ENCODE data around the gene SMG1. TPM values are rescaled to one million over a fixed set of nuclear protein-coding genes. Genes with fewer than 3 reads are reported as not detected.
"Not testable (repeated sequence)": the region's sequence is repeated elsewhere in the genome, so short reads cannot be mapped to it uniquely, and the experiment has no call there.

SMG1 gene
- total RNA-seq, 2 donors from 2014 or later, result 100 to 113 TPM

DNA sequence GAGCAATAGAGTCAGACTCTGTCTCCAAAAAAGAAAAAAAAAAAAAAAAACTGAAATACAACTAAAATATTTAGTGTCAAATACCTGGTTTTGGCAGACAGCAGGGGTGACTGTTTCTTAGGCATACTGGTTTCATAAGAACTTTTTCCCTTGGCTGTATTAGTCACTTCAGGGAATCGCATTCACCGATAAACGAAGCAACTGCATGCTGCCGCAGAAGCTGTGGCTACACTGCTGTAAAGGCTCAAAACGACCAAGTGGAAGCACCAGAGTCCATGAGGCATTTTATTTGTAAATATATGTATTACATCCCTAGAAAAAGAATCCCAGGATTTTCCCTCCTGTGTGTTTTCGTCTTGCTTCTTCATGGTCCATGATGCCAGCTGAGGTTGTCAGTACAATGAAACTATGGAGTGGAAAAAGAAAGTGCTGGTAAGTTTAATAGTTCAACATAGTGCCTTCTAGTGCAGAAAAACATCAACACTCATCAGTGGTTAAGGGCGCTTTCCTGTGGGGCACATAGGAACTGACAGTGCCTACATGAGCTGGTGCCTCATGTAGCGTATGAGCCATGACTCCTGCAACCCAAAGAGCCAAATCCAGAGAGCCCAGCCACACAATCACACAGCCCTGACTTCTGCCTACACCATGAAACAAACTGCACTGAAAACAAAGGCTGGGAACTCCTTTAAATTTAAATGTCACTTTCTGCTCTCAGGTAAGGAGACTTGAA, 143.3 kb downstream of the SMG1 start:
- TF ChIP-seq, protein P1, sequence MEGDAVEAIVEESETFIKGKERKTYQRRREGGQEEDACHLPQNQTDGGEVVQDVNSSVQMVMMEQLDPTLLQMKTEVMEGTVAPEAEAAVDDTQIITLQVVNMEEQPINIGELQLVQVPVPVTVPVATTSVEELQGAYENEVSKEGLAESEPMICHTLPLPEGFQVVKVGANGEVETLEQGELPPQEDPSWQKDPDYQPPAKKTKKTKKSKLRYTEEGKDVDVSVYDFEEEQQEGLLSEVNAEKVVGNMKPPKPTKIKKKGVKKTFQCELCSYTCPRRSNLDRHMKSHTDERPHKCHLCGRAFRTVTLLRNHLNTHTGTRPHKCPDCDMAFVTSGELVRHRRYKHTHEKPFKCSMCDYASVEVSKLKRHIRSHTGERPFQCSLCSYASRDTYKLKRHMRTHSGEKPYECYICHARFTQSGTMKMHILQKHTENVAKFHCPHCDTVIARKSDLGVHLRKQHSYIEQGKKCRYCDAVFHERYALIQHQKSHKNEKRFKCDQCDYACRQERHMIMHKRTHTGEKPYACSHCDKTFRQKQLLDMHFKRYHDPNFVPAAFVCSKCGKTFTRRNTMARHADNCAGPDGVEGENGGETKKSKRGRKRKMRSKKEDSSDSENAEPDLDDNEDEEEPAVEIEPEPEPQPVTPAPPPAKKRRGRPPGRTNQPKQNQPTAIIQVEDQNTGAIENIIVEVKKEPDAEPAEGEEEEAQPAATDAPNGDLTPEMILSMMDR (conservative IDR thresholded peaks at IDR 0.05), result no peak
- no peak overlapping the region for H3K9ac ChIP-seq (ENCODE audit: extremely low read depth, low read length, poor library complexity, severe bottlenecking)
- H3K27me3 Mint-ChIP-seq (ENCODE audit: insufficient read depth), result no peaks in the 10 kb centered on the region
- no peak overlapping the region for H3K4me3 Mint-ChIP-seq
- peaks cover 26% of the 10 kb centered on the region for H3K4me1 Mint-ChIP-seq
- peaks cover 5% of the 10 kb centered on the region for H3K4me1 ChIP-seq (ENCODE audit: control insufficient read depth, insufficient read depth, low read length)
- H3K4me3 ChIP-seq (ENCODE audit: low read length), result no peak overlapping the region
- H3K36me3 Mint-ChIP-seq (ENCODE audit: low read depth), result peaks cover 52% of the 10 kb centered on the region
- H3K9me3 Mint-ChIP-seq, result no peaks in the 10 kb centered on the region
- DNase-seq, result no peak
- peaks cover 53% of the 10 kb centered on the region for H3K36me3 ChIP-seq (ENCODE audit: control insufficient read depth, insufficient read depth, low read length)
- no peaks in the 10 kb centered on the region for H3K9me3 ChIP-seq (ENCODE audit: control insufficient read depth, low read length)
- H3K27ac Mint-ChIP-seq, result peak overlapping the region; percentile 75
- 97% methylated on average over 7 of the region's 8 CpGs; no CpG with 5 or more reads in 1 of the 2 experiments for WGBS, 2 experiments (ENCODE audit: insufficient coverage in 1 of 2, insufficient read length in 1 of 2)
- H3K27ac ChIP-seq (ENCODE audit: low read depth, low read length), result no peak overlapping the region
- no peaks in the 10 kb centered on the region for H3K27me3 ChIP-seq (ENCODE audit: control insufficient read depth, insufficient read depth, low read length, poor library complexity, severe bottlenecking)

DNA sequence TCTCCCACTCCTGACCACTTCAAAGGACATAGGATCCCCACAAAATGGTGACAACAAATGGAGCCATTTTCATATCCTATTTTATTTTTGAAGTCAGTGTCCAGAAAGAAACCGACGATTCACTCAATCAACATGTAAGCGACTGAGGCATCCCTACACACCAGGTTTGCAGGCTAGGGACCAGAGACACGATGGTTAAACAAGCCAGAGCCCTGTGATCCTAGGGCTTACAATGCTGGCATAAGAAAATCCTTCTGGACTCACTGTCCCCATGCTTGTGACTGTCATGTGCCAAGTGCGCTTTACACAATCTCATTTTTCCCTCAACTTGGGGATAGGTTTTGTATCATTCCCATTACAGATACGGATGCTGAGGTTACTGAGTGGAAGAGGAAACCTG, 145.0 kb downstream of the SMG1 start:
- peaks cover 15% of the 10 kb centered on the region for H3K4me1 Mint-ChIP-seq
- not testable (repeated sequence) for H3K27me3 Mint-ChIP-seq (ENCODE audit: insufficient read depth); H3K27me3 ChIP-seq (ENCODE audit: control insufficient read depth, insufficient read depth, low read length, poor library complexity, severe bottlenecking); H3K4me3 ChIP-seq (ENCODE audit: low read length); H3K4me1 ChIP-seq (ENCODE audit: control insufficient read depth, insufficient read depth, low read length); H3K27ac ChIP-seq (ENCODE audit: low read depth, low read length); H3K27ac Mint-ChIP-seq; DNase-seq; H3K9me3 ChIP-seq (ENCODE audit: control insufficient read depth, low read length); H3K9me3 Mint-ChIP-seq; H3K4me3 Mint-ChIP-seq; H3K9ac ChIP-seq (ENCODE audit: extremely low read depth, low read length, poor library complexity, severe bottlenecking)
- no CpG with 5 or more reads among the region's 6 CpGs for WGBS, 2 experiments (ENCODE audit: insufficient coverage in 1 of 2, insufficient read length in 1 of 2)
- peaks cover 38% of the 10 kb centered on the region for H3K36me3 ChIP-seq (ENCODE audit: control insufficient read depth, insufficient read depth, low read length)
- H3K36me3 Mint-ChIP-seq (ENCODE audit: low read depth), result peaks cover 37% of the 10 kb centered on the region

DNA sequence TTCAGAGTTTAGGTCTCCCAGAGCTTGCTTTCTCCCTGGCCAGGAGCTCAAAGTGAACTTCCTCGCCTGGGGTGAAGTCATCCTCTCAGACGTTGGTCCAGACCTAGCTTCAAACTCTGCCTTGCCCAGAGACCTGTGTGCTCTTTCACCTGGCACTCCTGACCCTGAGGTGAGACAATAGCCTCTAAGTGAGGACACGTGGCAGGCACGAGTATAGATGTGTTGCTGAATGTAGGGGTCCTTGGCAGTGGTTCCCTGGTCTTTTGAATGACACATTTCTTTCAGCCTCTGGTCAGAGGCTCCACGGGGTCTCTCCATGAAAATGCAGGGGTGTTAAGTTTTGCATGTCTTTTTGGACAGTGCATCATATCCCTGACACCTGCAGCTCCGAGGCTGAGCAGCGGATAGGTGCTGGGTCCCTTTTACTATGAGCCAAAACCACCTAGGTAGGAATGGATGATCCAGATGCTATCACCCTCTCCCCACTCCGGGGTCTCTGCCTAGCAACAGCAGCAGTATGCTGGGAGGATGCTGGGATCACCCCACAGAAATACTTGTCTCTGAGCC, 145.7 kb downstream of the SMG1 start:
- H3K27me3 ChIP-seq (ENCODE audit: control insufficient read depth, insufficient read depth, low read length, poor library complexity, severe bottlenecking); H3K27ac ChIP-seq (ENCODE audit: low read depth, low read length); H3K9me3 Mint-ChIP-seq; H3K4me3 ChIP-seq (ENCODE audit: low read length); H3K27ac Mint-ChIP-seq; H3K9ac ChIP-seq (ENCODE audit: extremely low read depth, low read length, poor library complexity, severe bottlenecking); H3K4me3 Mint-ChIP-seq; H3K4me1 ChIP-seq (ENCODE audit: control insufficient read depth, insufficient read depth, low read length); DNase-seq; H3K27me3 Mint-ChIP-seq (ENCODE audit: insufficient read depth); H3K9me3 ChIP-seq (ENCODE audit: control insufficient read depth, low read length): not testable (repeated sequence)
- WGBS, 2 experiments (ENCODE audit: insufficient coverage in 1 of 2, insufficient read length in 1 of 2), result 83 to 91% methylated on average over 1 to 6 of the region's 8 CpGs
- Mint-ChIP-seq H3K4me1 (peaks cover 12% of the 10 kb centered on the region), H3K36me3 (ENCODE audit: low read depth) (peaks cover 30% of the 10 kb centered on the region)
- peaks cover 31% of the 10 kb centered on the region for H3K36me3 ChIP-seq (ENCODE audit: control insufficient read depth, insufficient read depth, low read length)

DNA sequence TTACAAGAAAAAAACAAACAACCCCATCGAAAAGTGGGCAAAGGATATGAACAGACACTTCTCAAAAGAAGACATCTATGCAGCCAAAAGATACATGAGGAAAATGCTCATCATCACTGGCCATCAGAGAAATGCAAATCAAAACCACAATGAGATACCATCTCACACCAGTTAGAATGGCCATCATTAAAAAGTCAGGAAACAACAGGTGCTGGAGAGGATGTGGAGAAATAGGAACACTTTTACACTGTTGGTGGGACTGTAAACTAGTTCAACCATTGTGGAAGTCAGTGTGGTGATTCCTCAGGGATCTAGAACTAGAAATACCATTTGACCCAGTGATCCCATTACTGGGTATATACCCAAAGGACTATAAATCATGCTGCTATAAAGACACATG, 148.5 kb downstream of the SMG1 start:
- H3K9me3 ChIP-seq (ENCODE audit: control insufficient read depth, low read length); H3K9me3 Mint-ChIP-seq; H3K36me3 Mint-ChIP-seq (ENCODE audit: low read depth); H3K27ac Mint-ChIP-seq; H3K27ac ChIP-seq (ENCODE audit: low read depth, low read length); H3K4me3 ChIP-seq (ENCODE audit: low read length); H3K4me1 ChIP-seq (ENCODE audit: control insufficient read depth, insufficient read depth, low read length); H3K4me1 Mint-ChIP-seq; H3K4me3 Mint-ChIP-seq; H3K27me3 Mint-ChIP-seq (ENCODE audit: insufficient read depth); H3K36me3 ChIP-seq (ENCODE audit: control insufficient read depth, insufficient read depth, low read length); H3K27me3 ChIP-seq (ENCODE audit: control insufficient read depth, insufficient read depth, low read length, poor library complexity, severe bottlenecking); H3K9ac ChIP-seq (ENCODE audit: extremely low read depth, low read length, poor library complexity, severe bottlenecking); DNase-seq: not testable (repeated sequence)
- WGBS, 2 experiments (ENCODE audit: insufficient coverage in 1 of 2, insufficient read length in 1 of 2), result no CpG with 5 or more reads among the region's 1 CpG

Data from endodermal cell (in vitro differentiated cells).